HG02884 (cell line): ENCODE measurements around the gene ZNF385A.
"Not testable (repeated sequence)": the region's sequence is repeated elsewhere in the genome, so short reads cannot be mapped to it uniquely, and the experiment has no call there.

ENCODE experiments used
- ATAC-seq: cut with Tn5 transposase; IDR thresholded peaks from one replicate; pipeline ENCODE4 v1.9.1; 2021; ENCODE audit warnings: mild to moderate bottlenecking, moderate library complexity; ENCODE audit not compliant: unreplicated experiment

The ZNF385A gene

DNA sequence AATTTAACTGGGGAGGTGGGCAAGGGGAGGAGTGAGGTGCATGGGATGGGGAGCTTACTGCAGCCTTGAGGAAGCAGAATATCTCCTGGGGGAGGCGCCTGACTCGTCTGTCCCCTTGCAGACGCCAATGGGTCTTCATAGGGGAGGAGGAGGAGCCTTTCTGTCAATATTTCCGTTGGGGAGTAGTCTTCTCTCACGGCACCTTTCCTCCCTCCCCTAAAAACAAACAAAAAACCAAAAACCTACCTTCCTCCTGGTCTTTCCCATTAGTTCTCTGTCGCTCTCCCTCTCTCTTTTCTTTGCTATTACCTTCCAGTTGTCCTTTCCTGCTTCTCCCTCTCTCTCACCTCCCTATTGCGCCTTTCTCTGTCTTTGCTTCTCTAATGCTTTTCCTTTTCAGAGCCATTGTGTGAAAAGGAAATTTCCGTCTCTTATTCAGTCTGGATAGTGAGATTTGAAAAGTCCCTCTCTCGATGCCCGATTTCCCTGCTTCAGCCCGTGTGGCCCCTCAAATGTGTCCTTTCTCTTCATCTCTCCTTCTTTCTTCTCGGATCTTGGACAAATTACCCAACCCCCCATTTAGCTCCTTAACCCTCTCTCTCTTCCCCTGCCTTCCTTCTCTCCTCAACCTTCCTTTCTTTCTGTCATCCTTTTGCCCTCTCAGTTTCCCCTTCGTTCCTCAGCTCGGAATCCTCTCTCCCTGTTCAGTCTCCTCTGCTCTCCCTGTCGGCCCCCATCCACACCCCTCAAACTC is 26.2 kb downstream of the ZNF385A start:
- no peak for ATAC-seq

GRCh38 chr12:54357506-54358190 is 26.9 kb downstream of the ZNF385A start:
- ATAC-seq: no peak

DNA sequence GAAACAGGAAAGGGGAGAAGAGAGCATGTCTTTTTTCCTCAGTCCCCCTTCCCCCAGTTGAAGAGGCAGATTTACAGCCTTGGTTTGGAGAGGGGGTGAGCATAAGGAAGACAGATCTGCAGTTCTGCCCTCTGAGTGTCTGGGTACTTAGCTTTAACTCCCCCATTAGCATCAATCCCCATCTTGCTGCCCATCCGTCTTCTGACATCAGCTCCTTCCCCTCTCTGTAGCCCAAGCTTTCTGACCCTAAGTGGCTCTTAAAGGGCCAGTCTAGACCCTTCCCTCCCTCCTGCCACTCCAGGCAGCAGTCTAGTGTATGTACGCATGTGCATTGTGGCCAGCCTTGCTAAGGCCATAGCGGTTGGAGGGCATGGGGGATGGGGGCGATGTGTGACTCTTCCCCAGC is 27.6 kb downstream of the ZNF385A start:
- no peak for ATAC-seq

- ATAC-seq: no peak
Measured at GRCh38 chr12:54356228-54356627, 28.3 kb downstream of the ZNF385A start.

DNA sequence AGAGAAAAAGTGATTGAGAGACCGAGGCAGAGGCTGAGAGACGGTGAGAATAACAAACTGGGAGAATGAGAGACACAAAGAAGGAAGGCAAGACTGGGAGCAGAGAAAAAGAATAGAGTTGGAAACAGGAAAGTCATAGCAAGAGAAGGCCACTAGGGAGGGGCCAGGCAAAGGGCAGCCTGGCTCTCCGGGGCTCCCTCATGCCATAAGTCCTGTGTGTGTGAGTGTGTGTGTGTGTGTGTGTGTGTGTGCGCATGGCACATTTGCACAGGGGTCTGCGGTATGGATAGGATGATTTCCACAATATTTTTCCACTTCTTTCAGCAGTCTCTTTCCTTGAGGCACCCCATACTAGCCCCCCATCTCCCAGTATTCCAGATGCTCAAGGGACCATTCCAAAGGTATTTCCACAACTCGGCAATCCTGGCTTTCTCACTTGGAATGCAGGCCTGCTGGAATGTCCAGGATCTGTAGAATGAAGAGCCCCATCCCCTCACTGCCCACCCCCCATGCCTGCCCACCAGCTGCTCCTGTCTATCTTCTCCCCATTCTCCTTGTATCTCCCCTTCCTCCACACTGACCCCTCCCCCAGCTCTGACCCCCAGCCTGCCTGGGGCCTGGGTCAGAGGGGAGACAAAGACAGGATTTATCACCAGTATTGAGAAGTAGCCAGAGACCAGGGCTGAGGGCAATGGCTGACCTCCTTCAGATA is 29.3 kb downstream of the ZNF385A start:
- no peak for ATAC-seq

- ATAC-seq: not testable (repeated sequence)
Measured at GRCh38 chr12:54354271-54354670, 30.3 kb downstream of the ZNF385A start.

DNA sequence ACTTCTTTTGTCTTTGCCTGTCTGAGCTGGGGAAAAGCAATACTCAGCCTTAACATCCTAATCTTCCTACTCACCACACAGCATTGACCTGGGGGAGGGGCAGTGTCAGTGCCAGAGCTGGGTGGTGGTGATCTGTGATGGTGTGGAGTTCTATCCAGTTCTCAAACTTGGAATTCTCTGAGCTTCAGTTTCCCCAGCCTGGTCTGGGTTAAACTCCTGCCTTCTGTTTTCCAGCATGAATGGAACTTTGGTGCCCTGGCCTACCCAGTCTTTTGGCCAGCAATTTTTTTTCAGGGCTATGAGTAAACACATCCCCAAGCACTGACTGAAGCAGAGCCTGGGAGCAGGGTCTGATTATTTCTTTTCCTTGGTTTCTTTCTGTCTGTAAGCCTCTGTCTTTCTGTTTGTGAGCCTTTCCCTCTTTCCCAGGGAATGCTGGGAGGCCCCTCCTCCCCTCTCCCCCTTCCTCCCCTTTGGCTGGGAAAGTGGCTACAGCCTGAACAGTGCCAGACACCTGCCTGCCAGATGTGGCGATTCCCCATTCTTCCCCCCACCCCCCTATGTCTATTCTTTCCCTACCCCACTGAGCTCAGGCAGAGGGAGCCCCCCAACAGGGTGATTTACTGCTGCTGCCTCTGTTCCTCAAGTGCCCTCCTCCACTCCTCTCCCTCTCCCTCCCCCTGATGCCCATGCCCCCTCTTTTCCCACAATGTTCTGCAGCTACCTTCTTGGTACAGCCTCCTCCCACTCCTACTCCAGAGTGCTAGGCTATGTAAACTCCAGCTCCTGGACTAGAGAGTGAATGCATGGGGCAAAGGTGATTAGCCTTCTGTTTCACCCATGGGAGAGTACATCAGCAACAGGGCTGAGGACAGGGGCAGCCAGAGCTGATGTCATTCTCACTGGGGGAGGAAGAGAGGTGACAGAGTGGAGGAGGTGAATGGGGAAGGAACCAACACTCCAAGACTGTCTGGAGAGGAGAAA is 31.4 kb downstream of the ZNF385A start:
- ATAC-seq: no peak

- no peak for ATAC-seq
Measured at GRCh38 chr12:54352022-54352531, 32.5 kb downstream of the ZNF385A start.

DNA sequence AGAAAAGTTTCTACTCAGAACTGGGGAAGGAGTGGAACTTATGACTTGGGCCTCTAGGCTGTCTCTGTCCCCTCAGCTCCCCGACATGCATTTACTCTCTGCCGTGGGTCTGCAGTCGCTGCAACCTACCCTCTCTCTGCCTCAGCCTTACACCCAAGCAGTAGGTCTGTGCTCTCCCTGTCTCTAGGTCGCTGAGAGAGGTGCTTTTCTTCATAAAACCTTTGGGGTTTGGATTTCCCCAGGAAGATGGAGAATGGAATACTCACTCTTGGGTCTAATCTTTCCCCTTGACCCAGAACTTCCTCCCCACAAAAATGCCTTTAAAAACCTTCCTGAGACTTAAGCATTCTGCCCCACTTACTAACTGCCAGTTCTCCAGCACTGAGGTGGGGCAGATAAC is 33.2 kb downstream of the ZNF385A start:
- ATAC-seq: no peak

DNA sequence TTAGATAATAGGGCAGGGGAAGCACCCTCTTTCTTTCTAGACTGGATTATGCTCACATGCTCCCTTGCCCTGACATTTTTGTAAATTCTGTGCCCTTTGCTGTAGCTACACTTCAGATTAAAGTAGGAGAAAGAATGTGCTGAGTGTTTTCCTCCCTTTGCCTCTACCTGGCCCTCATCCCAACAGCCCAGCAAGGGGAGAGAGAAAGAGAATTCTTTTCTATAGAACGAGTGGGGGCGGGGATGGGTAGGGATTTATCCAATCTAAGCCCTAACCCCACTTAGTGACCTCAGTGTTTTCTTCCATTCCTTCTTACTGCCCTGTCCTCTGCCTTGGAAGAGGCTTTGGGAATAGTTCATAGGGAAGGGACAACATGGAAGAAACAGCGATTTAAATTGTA is 33.8 kb downstream of the ZNF385A start:
- ATAC-seq: no peak

GRCh38 chr12:54349679-54350078 is 34.9 kb downstream of the ZNF385A start:
- no peak for ATAC-seq

DNA sequence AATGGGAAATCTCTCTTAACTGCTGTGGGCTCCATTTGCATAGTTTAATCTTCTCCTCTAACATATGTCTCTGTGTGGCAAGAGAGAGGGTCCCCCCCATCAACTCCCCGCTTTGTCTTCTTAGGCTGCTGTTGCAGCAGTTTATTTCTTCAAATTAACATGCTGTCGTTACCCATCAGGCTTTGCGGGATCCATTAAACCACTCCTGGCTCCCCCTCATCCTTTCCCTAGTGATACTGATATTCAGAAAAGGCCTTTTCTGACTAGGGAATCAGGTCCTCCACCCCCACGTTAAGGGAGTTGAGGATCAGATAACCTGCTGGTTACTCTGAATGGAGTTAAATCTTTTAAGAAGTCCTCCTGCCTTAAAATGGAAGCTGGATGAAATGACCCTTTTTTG is 35.5 kb downstream of the ZNF385A start:
- no peak for ATAC-seq

DNA sequence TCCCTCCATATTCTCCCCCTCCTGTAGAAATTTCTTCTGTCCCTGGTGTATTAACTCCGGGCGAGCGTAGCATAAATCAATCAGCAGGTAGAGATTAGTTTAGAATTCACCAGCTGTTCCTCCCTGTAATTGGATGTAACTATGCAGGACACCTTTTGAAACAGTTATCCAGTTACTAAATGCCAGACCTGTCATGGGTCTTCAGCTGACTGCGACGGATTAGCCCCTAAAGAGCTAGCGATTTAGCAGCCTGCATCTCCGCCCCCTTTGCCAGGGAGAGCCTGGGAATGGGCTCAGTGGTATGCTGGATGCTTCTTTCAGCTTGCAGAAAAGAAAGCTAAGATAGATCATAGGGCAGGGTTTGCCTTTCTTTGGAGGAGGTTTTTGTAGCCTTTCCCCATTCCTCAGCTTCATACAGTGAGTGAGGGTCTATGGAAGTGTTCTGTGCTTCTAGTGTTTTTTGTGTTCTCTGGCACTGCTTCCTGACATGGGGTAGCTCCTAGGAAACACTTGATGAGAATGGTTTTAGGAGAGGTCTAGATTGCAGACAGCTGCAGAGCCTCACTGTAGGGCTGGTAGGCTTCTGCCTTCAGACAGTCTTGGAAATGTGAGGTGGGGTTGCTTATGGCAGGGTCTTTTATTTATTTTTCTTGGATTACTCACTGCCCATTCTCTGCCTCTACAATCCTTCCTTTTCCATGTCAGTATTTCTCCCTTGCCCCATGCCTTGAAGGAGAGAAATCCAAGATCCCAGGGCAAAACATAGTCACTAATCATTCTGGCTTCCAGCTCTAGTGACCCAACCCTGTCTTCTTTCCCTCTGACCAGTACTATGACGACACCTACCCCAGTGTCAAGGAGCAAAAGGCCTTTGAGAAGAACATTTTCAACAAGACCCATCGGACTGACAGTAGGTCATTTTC is 42.9 kb downstream of the ZNF385A start:
- no peak for ATAC-seq

GRCh38 chr12:54340846-54341245 is 43.7 kb downstream of the ZNF385A start:
- no peak for ATAC-seq

DNA sequence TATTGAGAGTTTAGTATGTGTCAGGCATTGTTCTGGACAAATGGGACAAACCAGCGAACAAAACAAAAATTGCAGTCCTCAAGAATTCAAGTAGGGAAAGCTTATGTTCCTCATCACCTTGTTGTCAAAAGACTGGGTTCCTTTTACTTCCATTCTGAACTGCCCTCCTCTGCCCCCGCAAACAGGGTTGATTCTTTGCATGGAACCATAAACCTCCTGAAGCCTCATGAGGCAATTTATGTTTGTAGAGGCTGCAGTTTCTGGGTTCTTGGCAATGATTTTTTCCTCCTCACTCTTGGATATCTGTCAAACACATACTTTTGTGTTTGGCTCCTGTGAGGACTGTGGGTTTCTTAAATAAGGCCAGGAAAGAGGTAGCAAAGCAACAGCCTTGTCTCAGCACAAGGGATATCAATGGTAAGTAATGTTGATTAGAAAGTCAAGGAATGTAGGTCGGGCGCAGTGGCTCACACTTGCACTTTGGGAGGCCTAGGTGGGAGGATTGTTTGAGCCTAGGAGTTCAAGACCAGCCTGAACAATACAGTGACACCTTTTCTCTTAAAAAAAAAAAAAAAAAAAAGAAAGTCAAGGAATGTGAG is 45.7 kb downstream of the ZNF385A start:
- no peak for ATAC-seq

DNA sequence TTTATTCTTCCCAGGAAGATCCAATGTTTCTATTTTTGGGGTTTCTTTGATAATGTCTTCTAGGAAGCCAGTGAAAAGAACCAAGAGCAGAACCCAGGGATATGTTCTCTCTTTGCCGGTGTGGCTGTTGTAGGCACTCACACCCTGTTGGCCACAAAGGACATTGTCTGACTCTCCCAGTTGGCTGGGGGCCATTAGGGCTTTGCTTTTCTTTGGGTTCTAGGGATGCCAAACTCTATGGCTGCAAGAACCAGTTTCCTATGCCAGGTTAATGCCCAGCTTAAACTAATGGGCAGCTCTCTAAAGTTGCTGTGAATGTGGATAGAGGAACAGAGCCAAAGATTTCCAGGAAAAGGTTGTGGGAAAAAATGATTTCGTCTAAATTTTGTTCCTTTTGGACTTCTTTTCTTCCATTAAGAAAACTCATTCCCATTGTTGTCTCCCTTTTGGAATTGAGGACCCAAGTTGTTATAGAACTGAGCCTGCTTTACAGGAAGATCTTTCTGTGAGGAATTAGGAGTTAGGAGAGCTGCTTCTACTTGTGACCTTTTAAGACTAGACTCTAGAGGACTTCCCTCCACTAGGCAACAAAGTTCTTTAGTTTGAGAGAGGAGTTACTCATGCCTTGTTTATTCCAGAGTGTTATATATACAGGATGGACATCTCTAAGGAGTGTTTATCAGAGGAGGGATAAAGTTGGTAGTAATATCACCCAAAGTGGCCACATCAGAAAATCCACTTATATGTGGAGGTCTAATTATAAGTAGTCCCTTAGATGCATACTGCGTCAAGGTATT is 46.5 kb downstream of the ZNF385A start:
- ATAC-seq: no peak

- ATAC-seq: no peak
Measured at GRCh38 chr12:54337280-54337842, 47.2 kb downstream of the ZNF385A start.
